OCI-LY1 (cell line): Measurements from ENCODE around the gene HSPH1.

ENCODE experiments used
- H2AFZ ChIP-seq: fragments of 200-600 bp; sonication (generic), shearing (Covaris generic); 2 replicates; pipeline ENCODE4 v1.6.0; 2014; ENCODE audit warnings: antibody characterized with exemption, mild to moderate bottlenecking, low read length
- H3F3A ChIP-seq: fragments of 200-600 bp; sonication (generic), shearing (Covaris generic); 2 replicates; pipeline ENCODE4 v1.6.0; 2014; ENCODE audit warnings: mild to moderate bottlenecking, antibody characterized with exemption, low read length, moderate library complexity; ENCODE audit not compliant: insufficient read depth
- H3K27ac ChIP-seq: fragments of 200-600 bp; sonication (generic); 2 replicates; pipeline ENCODE4 v1.5.1; 2014; ENCODE audit warnings: low read length, mixed run types, mild to moderate bottlenecking, low read depth; ENCODE audit not compliant: poor library complexity, severe bottlenecking
- H3K27me3 ChIP-seq: fragments of 200-600 bp; sonication (generic); 2 replicates; pipeline ENCODE4 v1.6.0; 2014; ENCODE audit warnings: antibody characterized with exemption, mild to moderate bottlenecking, low read length, moderate library complexity; ENCODE audit not compliant: insufficient read depth
- H3K36me3 ChIP-seq: fragments of 200-600 bp; sonication (generic); 2 replicates; pipeline ENCODE4 v1.6.1; 2014; ENCODE audit warnings: mild to moderate bottlenecking, antibody characterized with exemption, low read length, moderate library complexity, mixed read lengths; ENCODE audit not compliant: insufficient read depth
- H3K4me1 ChIP-seq: fragments of 200-600 bp; sonication (generic); 2 replicates; pipeline ENCODE4 v1.5.1; 2014; ENCODE audit warnings: mild to moderate bottlenecking, low read length, moderate library complexity; ENCODE audit not compliant: insufficient read depth, severe bottlenecking
- H3K4me2 ChIP-seq: fragments of 200-600 bp; sonication (generic), shearing (Covaris generic); 2 replicates; pipeline ENCODE4 v1.6.1; 2014; ENCODE audit warnings: low read length
- H3K4me3 ChIP-seq: fragments of 200-600 bp; sonication (generic); 2 replicates; pipeline ENCODE4 v1.5.1; 2014; ENCODE audit warnings: low read length, low read depth, mild to moderate bottlenecking, mixed read lengths; ENCODE audit not compliant: poor library complexity, severe bottlenecking
- H3K79me2 ChIP-seq: fragments of 200-600 bp; shearing (Covaris generic); 2 replicates; pipeline ENCODE4 v1.6.1; 2016; ENCODE audit warnings: mixed run types, low read length, mixed read lengths; ENCODE audit not compliant: insufficient read depth
- H3K9ac ChIP-seq: fragments of 200-600 bp; sonication (generic), shearing (Covaris generic); 2 replicates; pipeline ENCODE4 v1.6.1; 2014; ENCODE audit warnings: mild to moderate bottlenecking, low read length, mixed read lengths
- H3K9me2 ChIP-seq: fragments of 200-600 bp; sonication (generic), shearing (Covaris generic); 2 replicates; pipeline ENCODE4 v1.6.1; 2014; ENCODE audit warnings: low read depth, mild to moderate bottlenecking, low read length, mixed read lengths
- H3K9me3 ChIP-seq: fragments of 200-600 bp; shearing (Covaris generic); 2 replicates; pipeline ENCODE4 v1.6.1; 2014; ENCODE audit warnings: low read length, mixed read lengths
- H4K20me1 ChIP-seq: fragments of 200-600 bp; sonication (generic), shearing (Covaris generic); 2 replicates; pipeline ENCODE4 v1.6.0; 2016; ENCODE audit warnings: mild to moderate bottlenecking, low read length; ENCODE audit not compliant: insufficient read depth
- CTCF ChIP-seq: fragments of 200-600 bp; sonication (generic), shearing (Covaris generic); IDR thresholded peaks from 2 replicates; pipeline ENCODE4 v1.5.1; 2017; ENCODE audit warnings: mild to moderate bottlenecking, antibody characterized with exemption, low read length, moderate library complexity, mixed read lengths
- EZH2 ChIP-seq: fragments of 200-600 bp; sonication (generic), shearing (Covaris generic); IDR thresholded peaks from 2 replicates; pipeline ENCODE4 v1.8.0; 2017; ENCODE audit warnings: borderline replicate concordance, mixed run types, mild to moderate bottlenecking, antibody characterized with exemption, low read length, moderate library complexity, mixed read lengths

HSPH1 gene

GRCh38 chr13:31138515-31138914, 23.2 kb downstream of the HSPH1 start:
- H3K36me3 ChIP-seq, result peaks cover 93% of the 10 kb centered on the region
- H3K79me2 ChIP-seq, result no peaks in the 10 kb centered on the region
- TF ChIP-seq EZH2 (no peak), CTCF (no peak)
- H3K9me2 ChIP-seq, result no peaks in the 10 kb centered on the region
- H3K4me1 ChIP-seq, result no peaks in the 10 kb centered on the region
- no peaks in the 10 kb centered on the region for H3K27me3 ChIP-seq
- H2AFZ ChIP-seq, result no peak overlapping the region
- H3K9me3 ChIP-seq, result no peaks in the 10 kb centered on the region
- H3K4me3 ChIP-seq, result no peak overlapping the region
- no peak overlapping the region for H3K4me2 ChIP-seq
- no peaks in the 10 kb centered on the region for H3F3A ChIP-seq
- no peak overlapping the region for H3K9ac ChIP-seq
- no peak overlapping the region for H3K27ac ChIP-seq
- H4K20me1 ChIP-seq, result no peaks in the 10 kb centered on the region

- Histone ChIP-seq H3K27me3 (no peaks in the 10 kb centered on the region), H3F3A (no peaks in the 10 kb centered on the region), H3K4me1 (no peaks in the 10 kb centered on the region), H3K36me3 (peaks cover 75% of the 10 kb centered on the region), H3K9me3 (no peaks in the 10 kb centered on the region), H3K4me2 (no peak overlapping the region), H3K9me2 (no peaks in the 10 kb centered on the region), H3K9ac (no peak overlapping the region), H3K4me3 (no peak overlapping the region), H4K20me1 (no peaks in the 10 kb centered on the region), H2AFZ (no peak overlapping the region), H3K79me2 (no peaks in the 10 kb centered on the region), H3K27ac (no peak overlapping the region)
- TF ChIP-seq EZH2 (no peak), CTCF (no peak)
Measured at GRCh38 chr13:31136724-31137123, 25.0 kb downstream of the HSPH1 start.

GRCh38 chr13:31134039-31134711, 27.5 kb downstream of the HSPH1 start:
- H3K27ac ChIP-seq, result no peak overlapping the region
- H3K36me3 ChIP-seq, result peaks cover 49% of the 10 kb centered on the region
- H4K20me1 ChIP-seq, result no peaks in the 10 kb centered on the region
- TF ChIP-seq CTCF (no peak), EZH2 (no peak)
- no peak overlapping the region for H3K4me3 ChIP-seq
- H3K4me2 ChIP-seq, result no peak overlapping the region
- no peaks in the 10 kb centered on the region for H3K9me3 ChIP-seq
- no peaks in the 10 kb centered on the region for H3K9me2 ChIP-seq
- no peaks in the 10 kb centered on the region for H3K79me2 ChIP-seq
- no peak overlapping the region for H3K9ac ChIP-seq
- H3F3A ChIP-seq, result no peaks in the 10 kb centered on the region
- H3K27me3 ChIP-seq, result no peaks in the 10 kb centered on the region
- H3K4me1 ChIP-seq, result no peaks in the 10 kb centered on the region
- no peak overlapping the region for H2AFZ ChIP-seq
